GM12873 (cell line): ENCODE data around the gene ZNF335.

Experiments
- TF ChIP-seq, protein P1 (sequence below): IDR thresholded peaks from 2 replicates; pipeline ENCODE4 v1.5.1; 2012; ENCODE audit warnings: low read depth, mild to moderate bottlenecking, moderate library complexity, low read length, control low read depth; ENCODE audit not compliant: insufficient read depth; ENCODE audit errors: missing control alignments

Gene ZNF335

DNA sequence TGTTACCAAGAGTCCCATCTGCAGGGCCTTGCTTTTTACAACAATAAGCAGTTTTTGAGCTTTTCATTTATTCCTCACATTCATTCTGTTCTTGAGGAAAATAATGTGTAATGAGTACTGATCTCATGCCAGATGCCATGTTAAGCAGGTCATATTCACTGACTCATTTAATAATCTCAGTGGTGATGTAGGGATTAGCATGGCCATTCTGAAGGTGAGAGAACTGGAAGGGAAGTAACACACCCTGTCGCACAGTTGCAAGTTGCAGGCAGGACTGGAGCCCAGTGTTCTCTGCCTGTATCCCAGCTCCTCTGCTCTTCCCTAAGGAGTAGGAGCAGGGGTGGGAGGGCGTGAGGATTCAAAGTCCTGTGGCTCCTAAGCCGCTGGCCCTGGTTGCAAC lies 31.9 kb downstream of the ZNF335 start:
- TF ChIP-seq, protein P1, sequence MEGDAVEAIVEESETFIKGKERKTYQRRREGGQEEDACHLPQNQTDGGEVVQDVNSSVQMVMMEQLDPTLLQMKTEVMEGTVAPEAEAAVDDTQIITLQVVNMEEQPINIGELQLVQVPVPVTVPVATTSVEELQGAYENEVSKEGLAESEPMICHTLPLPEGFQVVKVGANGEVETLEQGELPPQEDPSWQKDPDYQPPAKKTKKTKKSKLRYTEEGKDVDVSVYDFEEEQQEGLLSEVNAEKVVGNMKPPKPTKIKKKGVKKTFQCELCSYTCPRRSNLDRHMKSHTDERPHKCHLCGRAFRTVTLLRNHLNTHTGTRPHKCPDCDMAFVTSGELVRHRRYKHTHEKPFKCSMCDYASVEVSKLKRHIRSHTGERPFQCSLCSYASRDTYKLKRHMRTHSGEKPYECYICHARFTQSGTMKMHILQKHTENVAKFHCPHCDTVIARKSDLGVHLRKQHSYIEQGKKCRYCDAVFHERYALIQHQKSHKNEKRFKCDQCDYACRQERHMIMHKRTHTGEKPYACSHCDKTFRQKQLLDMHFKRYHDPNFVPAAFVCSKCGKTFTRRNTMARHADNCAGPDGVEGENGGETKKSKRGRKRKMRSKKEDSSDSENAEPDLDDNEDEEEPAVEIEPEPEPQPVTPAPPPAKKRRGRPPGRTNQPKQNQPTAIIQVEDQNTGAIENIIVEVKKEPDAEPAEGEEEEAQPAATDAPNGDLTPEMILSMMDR, result no peak

DNA sequence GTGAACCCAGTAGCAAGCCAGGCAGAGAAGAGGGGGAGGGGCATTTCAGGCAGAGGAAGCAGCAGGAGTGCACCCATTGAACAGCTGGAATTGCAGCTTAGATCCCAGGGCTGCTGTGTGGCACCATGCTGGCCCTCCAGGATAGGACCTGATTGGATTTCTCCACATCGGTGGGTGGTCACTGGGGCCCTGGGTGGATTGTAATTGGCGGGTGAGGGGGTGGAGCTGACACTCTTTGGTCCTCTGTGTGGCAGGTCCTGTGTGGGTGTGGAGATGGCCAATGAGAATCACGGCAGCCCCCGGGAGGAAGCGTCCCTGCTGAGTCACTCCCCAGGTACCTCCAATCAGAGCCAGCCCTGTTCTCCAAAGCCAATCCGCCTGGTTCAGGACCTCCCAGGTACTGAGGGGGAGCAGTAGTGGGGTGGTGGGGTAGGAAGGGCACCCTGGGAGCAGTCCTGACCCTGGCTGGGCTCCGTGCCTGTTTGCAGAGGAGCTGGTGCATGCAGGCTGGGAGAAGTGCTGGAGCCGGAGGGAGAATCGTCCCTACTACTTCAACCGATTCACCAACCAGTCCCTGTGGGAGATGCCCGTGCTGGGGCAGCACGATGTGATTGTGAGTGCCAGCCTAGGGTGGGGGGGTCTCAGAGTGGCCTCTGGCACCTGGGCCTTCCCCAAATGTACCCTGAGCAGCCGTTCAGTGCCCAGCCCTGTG lies 33.1 kb downstream of the ZNF335 start:
- TF ChIP-seq, protein P1, result no peak

DNA sequence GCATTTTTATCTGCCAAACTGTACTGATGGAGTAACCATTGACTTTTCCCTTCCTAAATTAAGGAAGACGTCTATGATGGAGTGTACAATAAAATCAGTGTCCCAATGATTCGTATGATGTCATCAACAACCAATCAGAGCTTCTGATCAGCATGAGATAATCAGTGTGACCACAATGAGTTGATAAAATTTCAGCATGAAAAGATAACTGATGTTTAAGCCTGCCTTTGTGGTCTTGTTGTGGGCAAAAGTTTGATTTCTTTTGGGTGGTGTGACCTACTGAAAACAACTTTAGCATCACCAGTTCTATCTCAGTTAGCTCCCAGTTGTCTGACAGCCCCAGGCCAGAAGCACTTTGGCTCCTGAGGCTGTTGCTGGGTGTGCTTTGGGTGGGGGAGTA lies 34.2 kb downstream of the ZNF335 start:
- TF ChIP-seq, protein P1, result no peak

DNA sequence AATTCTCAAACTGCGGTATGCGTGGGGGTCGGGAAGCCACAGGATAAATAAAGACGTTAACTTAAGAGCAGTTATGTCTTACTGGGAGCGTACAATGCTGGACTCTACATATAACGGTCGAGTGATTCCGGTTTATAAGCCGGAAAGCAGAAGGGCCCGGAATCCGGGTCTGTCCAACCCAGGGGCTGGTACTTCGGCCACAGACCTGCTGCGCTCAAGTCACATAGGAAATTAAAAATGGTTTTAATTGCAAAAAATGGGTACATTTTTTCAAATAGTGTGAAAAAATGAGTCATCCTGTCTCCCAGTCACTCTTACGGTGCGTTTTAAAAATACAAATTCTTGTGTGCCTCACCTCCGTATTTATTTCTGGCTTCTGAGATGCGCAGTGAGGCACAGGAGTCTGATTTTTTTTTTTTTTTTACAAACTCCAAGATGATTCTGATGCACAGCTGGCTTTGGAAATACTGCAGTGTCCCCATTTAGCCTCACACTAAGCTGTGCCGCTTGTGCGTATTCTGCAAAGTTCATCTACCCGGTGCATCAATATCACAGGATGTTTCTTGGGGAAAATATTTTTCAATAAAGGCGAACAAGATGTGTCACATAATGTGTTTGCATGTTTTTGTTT lies 36.5 kb downstream of the ZNF335 start:
- TF ChIP-seq, protein P1, result no peak

DNA sequence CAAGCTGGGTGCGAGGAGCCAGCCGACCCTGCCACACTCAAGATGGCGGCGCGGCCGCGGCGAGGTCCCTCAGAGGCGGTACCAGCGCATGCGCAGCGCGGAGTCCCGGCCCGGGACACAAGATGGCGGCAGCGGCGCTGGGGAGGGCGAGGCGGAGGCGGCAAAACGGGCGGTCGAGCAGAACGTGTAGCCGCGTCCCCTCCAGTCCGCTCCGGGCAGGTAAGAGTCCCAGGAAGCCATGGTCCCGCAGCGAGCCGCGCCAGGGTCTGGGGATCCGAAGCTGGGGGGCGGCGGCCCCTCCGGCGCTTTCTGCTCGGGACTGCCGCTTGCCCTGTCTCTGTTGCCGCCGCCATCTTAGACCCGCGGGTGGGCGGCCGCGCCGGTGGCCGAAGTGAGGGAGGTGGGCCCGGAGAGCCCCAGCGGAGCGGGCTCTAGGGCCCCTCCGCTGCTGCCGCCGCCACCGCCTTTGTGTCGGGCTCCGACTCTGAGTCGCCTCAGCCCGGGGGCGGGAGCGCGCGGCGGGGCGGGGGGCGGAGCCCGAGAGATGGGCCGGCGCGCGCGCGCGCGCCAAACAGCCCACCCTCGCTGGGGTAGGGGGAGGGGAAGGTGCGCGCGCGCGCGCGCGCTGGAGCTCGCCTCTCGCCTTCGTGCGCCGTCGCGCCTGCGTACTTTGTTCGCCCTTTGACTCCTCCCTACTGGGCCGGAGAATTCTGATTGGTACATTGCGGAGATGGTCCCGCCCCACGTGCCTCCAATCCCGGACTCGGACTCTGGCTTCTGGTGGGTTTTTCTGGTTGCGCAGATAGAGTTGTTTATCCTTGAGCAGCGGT lies 37.2 kb downstream of the ZNF335 start, which contains the start of gene PCIF1:
Gene PCIF1 (plus strand): TSS at position 98 of the 830 bp plus-strand sequence. CDS start 4,317 bp downstream, outside the sequence.
- TF ChIP-seq, protein P1, result no peak

DNA sequence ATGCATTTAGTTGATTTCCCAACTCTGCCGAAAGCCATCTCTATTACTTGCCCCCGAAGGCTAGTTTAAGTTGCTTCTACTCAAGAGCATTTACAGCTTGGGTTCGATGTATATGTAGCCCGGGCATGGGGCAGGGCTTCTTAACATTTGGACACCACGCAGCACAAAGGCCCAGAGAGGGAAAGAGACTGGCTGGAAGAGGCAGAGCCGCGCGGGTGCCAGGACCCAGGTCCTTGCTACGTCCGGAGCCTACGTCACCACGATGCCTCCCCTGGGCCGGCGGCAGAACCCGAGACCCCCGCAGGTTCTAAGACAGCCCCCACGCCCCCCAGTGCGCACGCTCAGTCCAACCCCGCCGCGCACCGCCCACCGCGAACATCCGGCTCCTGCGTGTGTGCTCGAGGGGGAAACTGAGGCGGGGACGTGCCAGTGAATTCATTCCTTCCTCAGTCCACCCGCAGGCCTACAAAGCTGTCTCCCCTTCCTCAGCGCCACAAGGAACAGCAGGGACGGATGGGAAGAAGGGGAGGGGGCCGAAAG lies 37.9 kb downstream of the ZNF335 start:
- TF ChIP-seq, protein P1, result no peak
